Glutamatergic neuron (in vitro differentiated cells): ENCODE results near the gene SKP1. TPM values are rescaled to one million over a fixed set of nuclear protein-coding genes. Genes with fewer than 3 reads are reported as not detected.

Source experiments
- DNase-seq: peaks from one replicate; pipeline ENCODE4 v3.0.0; 2022
- H3K27ac Mint-ChIP-seq: one replicate; pipeline ENCODE4 v1.8.0; 2020; ENCODE audit warnings: mild to moderate bottlenecking, mixed read lengths, inconsistent platforms; ENCODE audit not compliant: unreplicated experiment
- H3K27me3 Mint-ChIP-seq: one replicate; pipeline ENCODE4 v1.8.0; 2020; ENCODE audit warnings: mild to moderate bottlenecking, moderate library complexity, mixed read lengths, inconsistent platforms; ENCODE audit not compliant: unreplicated experiment
- H3K36me3 Mint-ChIP-seq: one replicate; pipeline ENCODE4 v1.8.0; 2020; ENCODE audit warnings: mild to moderate bottlenecking, mixed read lengths, inconsistent platforms; ENCODE audit not compliant: unreplicated experiment
- H3K4me1 Mint-ChIP-seq: one replicate; pipeline ENCODE4 v1.8.0; 2020; ENCODE audit warnings: mild to moderate bottlenecking, low read depth, mixed read lengths, inconsistent platforms; ENCODE audit not compliant: unreplicated experiment
- H3K4me3 Mint-ChIP-seq: one replicate; pipeline ENCODE4 v1.8.0; 2020; ENCODE audit warnings: mild to moderate bottlenecking, mixed read lengths, inconsistent platforms; ENCODE audit not compliant: unreplicated experiment
- H3K9me3 Mint-ChIP-seq: one replicate; pipeline ENCODE4 v1.8.0; 2020; ENCODE audit warnings: mild to moderate bottlenecking, moderate library complexity, mixed read lengths, inconsistent platforms; ENCODE audit not compliant: unreplicated experiment
- total RNA-seq: library from RNA; stranded (reverse); fragmentation: NEBNext Ultra II Directional; extraction: Animal tissue kit (Norgen Biotek cat#: 25700); gene quantifications from one replicate; pipeline ENCODE4 v1.2.1, GENCODE V29; 2021; ENCODE audit not compliant: unreplicated experiment
- TF ChIP-seq, protein P1 (sequence below): fragments of 200-600 bp; sonication (generic); IDR thresholded peaks from one replicate; pipeline ENCODE4 v1.5.0; 2021; ENCODE audit not compliant: partially characterized antibody, unreplicated experiment

Gene SKP1
- total RNA-seq, 1 donor from 2014 or later, result 345 TPM

DNA sequence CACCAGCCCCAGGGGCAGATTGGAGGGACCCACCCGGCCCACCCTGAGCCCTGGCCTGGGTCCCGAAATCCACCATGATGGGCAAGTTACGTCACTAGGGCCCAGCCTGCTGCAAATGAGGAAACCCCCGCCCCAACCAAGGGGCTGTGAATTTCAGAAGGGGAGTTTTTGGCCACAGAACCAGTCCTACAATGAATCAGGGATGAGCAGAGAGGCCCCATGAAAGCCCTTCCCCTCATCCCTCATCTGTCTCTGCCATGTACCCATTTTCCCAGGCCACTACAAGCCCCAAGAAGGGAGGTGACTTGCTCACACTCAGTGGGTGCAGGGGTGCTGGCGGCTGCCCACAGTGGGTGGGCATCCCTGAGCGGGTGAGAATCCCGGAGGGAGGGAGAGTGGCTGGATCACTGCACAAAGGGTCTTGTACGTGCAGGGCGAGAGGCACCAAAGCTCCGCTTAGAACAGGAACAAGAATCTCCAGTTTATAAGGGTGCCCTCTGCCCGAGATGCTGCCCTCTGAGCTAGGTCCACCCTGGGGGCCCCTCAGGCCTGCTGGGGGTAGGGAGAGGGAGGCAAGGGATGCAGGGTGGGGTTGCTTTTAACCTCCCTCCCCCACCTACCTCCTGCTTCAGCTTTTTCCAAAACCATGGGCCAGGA, 72.6 kb downstream of the SKP1 start:
- Mint-ChIP-seq H3K27ac (no peak overlapping the region), H3K36me3 (no peaks in the 10 kb centered on the region), H3K9me3 (peaks cover 3% of the 10 kb centered on the region), H3K4me1 (peaks cover 5% of the 10 kb centered on the region), H3K4me3 (no peak overlapping the region), H3K27me3 (peaks cover 4% of the 10 kb centered on the region)
- no peak for DNase-seq
- TF ChIP-seq, protein P1, sequence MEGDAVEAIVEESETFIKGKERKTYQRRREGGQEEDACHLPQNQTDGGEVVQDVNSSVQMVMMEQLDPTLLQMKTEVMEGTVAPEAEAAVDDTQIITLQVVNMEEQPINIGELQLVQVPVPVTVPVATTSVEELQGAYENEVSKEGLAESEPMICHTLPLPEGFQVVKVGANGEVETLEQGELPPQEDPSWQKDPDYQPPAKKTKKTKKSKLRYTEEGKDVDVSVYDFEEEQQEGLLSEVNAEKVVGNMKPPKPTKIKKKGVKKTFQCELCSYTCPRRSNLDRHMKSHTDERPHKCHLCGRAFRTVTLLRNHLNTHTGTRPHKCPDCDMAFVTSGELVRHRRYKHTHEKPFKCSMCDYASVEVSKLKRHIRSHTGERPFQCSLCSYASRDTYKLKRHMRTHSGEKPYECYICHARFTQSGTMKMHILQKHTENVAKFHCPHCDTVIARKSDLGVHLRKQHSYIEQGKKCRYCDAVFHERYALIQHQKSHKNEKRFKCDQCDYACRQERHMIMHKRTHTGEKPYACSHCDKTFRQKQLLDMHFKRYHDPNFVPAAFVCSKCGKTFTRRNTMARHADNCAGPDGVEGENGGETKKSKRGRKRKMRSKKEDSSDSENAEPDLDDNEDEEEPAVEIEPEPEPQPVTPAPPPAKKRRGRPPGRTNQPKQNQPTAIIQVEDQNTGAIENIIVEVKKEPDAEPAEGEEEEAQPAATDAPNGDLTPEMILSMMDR, result no peak

DNA sequence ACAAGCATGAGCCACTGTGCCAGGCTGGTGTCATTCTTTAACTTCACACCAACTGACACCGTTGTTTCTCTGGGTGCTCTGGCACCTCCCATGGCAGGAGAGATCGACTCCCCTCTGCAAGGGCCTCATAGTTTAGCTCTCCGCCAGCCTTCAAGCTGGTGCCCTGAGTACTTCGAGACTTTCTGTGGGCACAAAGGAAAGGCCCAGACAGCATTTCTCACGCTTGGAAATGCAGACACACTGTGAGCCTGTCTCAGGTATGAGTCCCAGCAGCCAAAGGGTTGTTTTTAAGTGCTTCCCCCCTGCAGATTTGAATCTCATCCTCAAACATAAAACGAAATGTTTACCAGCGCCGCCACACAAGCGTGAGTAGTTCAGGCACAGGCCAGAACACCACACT, 73.4 kb downstream of the SKP1 start:
- no peaks in the 10 kb centered on the region for H3K36me3 Mint-ChIP-seq
- no peak overlapping the region for H3K27ac Mint-ChIP-seq
- H3K4me3 Mint-ChIP-seq, result no peak overlapping the region
- peaks cover 5% of the 10 kb centered on the region for H3K4me1 Mint-ChIP-seq
- no peak for DNase-seq
- peaks cover 4% of the 10 kb centered on the region for H3K27me3 Mint-ChIP-seq
- H3K9me3 Mint-ChIP-seq, result peaks cover 3% of the 10 kb centered on the region
- TF ChIP-seq, protein P1, result no peak

DNA sequence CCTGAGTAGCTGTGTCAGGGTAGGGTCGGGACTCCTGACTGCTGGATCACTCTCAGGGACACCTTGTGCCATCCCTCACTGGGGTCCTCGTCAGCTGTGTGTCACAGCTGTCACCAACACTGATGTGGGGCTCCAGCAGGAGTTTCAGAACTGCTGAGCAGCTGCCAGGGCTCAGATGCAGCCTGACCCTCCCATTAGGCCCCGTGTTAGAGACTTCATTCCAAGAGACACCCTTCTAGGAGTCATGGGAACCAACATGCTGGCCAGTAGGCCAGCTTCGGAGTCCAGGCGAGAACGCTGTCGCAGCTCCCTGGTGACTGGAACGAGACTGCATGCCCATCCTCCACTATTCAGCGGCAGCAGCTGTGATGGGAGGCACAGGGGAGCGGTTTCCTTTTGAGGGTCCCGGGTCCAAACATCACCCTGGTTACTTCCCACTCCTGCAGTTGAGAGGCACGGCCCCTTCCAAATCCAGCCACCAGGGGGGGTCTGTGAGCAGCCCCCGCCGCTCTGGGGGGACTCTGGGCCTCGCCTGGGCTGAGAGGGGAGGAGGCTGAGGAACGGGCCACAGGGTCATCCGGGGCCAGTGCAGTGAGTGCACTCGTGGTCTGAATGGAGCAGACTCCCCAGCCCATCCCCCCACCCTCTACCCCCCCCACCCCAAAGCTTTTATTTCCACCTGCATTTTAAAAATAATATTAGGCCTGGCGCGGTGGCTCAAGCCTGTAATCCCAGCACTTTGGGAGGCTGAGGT, 74.9 kb downstream of the SKP1 start:
- TF ChIP-seq, protein P1, result peak; percentile 89
- Mint-ChIP-seq H3K27me3 (peaks cover 4% of the 10 kb centered on the region), H3K4me1 (peaks cover 5% of the 10 kb centered on the region), H3K27ac (peak overlapping the region; percentile 28), H3K9me3 (peaks cover 3% of the 10 kb centered on the region), H3K36me3 (no peaks in the 10 kb centered on the region), H3K4me3 (no peak overlapping the region)
- DNase-seq, result peak; percentile 79

DNA sequence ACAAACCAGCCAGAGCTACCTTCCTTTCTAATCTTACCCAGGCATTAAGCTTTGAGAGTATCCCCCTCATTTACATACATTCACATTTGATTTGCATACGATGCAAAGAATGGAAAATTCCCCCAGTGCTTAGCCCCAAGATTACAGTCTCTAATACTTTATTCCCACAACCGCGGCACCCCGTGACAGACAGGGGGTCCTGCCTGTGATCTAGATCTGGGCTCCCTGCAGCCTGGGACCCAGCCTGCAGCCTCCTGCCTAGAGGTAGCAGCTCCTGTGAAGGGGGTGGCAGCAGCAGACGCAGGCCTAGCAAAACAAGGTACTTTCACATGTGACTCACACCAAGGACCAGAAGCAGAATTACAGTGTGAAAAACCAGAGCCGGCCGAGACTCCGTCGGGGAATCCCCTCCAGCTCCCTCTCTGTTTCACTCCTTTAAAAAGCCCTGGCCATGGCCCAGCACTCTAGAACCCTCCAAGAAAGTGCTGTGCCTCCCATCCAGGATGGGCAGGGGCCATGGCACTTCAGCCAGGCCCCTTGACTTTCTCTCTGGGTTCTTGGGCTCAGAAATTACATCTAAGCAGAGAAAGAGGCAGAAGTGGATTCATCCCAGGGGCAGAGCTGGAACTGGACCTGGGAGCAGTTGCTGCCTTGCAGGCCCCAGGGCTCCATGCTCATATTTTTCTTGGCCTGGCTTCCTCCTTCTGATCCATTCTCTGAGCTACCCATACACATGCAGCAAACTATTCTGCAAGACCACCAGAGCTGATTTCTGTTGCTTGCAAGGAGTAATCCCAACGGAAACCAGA, 76.3 kb downstream of the SKP1 start:
- Mint-ChIP-seq H3K4me1 (peaks cover 5% of the 10 kb centered on the region), H3K9me3 (peaks cover 3% of the 10 kb centered on the region), H3K4me3 (no peak overlapping the region), H3K36me3 (no peaks in the 10 kb centered on the region), H3K27ac (no peak overlapping the region), H3K27me3 (peaks cover 4% of the 10 kb centered on the region)
- no peak for DNase-seq
- TF ChIP-seq, protein P1, result no peak
